Measurements from ENCODE around the gene B3GALT6.

B3GALT6 gene

DNA sequence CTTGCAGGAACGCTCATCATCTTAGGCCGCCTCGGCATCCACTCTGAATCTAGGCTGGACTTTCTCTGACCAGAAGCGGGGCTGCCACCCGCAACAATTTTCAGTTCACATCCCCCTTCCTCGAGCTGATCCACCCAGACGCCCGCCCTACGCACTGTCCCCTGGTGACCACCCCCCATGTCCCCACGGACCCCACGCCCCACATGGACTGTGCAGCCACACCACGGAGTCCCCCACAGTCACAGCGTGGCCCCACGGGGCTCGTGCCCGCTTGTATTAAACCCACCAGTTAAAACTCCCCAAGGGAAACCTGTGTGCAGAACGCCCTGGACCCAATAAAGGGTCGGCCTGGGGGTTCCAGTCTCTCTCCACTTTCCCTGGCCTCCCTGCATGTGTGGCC is 27.5 kb downstream of the B3GALT6 start:
- in situ Hi-C loops (cut with HindIII; ENCODE audit: low sequenced_read_pairs): no loop called here

DNA sequence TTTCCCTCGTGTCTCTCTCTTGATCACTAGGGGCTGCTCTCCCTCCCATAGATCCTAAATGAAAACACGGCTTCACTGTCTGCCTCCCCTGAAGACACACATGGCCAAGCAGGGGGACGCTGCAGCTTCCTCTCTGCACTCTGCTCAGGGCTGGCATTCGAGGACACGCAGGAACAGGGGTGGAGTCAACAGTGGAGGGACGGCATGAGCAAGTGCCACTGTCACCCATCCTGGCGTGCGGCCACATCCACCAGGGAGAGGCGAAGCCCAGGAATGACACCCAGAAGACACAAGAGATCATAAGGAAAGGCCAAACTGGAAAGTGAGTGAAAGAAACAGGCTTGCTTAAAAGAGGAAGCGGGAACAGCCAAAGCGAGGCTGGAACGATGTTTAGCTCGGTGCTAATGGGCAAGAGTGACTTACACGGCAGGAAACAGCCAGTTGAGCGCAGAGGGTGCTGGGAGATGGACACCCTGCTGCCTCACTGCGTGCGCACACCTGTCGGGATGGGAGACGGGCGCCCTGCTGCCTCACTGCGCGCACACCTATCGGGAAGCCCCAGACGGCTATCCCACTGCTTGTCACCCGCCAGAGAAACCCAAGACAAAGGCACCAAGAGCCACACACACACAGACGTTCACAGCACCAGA is 28.0 kb downstream of the B3GALT6 start:
- in situ Hi-C loops (cut with HindIII; ENCODE audit: low sequenced_read_pairs): no loop called here

GRCh38 chr1:1260843-1261560 is 29.0 kb downstream of the B3GALT6 start:
- in situ Hi-C loops (cut with HindIII; ENCODE audit: low sequenced_read_pairs): no loop called here

DNA sequence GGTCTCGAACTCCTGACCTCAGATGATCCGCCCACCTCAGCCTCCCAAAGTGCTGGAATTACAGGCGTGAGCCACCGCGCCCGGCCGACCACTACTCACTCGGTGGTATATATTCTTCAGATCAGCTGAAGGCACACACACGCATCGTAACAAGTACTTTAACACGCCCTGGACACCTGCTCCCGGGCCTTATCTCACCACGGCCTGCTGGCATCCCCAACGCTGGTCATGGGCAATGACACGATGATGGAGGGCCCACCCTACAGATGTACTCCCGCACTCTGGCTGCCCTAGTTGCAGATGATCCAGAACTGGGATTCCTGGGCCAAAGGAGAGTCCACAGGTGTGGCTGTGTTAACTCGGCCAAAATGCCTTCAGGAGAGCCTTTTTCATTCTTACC is 30.0 kb downstream of the B3GALT6 start:
- in situ Hi-C loops (cut with HindIII; ENCODE audit: low sequenced_read_pairs): no loop called here

- in situ Hi-C loops (cut with HindIII; ENCODE audit: low sequenced_read_pairs): no loop called here
Measured at GRCh38 chr1:1262758-1263157, 30.7 kb downstream of the B3GALT6 start.

GRCh38 chr1:1264026-1264425 is 32.0 kb downstream of the B3GALT6 start:
- in situ Hi-C loops (cut with HindIII; ENCODE audit: low sequenced_read_pairs): no loop called here

- in situ Hi-C loops (cut with HindIII; ENCODE audit: low sequenced_read_pairs): no loop called here
Measured at GRCh38 chr1:1264868-1265272, 32.8 kb downstream of the B3GALT6 start.

DNA sequence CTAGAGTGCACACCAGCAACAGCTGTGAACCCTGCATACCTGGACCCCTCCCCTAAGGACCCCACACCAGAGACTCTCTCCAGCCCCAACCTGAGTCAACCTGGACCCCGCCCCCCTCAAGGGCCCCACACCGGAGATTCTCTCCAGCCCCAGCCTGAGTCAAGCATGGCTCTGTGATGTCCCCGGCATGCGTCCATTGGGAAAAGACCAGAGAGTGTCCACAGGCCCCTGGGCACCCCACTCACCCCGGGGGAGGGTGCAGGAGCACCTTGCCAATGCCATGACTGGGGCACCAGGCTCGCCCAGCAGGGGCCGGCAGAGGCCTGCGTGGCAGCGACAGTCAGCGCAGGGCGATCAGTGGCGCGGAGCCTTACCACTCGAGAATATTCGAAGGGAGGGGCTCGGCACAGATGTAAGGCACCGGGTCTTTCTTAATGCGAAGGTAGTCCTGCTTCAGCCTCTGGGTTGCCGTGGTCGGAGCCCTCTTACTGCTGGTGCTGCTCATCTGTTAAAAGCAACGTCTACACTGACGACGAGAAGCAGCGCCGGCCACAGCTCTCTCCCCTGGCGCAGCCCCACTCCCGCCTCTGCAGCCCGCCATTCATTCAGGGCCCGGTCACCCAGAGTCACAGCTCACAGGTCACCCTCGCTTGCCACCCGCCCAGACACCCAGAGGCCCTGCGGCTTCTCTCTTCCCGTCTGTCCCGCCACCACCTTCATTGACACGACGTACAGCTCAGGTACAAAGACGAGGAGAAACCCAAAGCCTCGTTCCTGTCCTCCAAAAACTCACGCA is 35.6 kb downstream of the B3GALT6 start:
- in situ Hi-C loops (cut with HindIII; ENCODE audit: low sequenced_read_pairs): no loop called here

- in situ Hi-C loops (cut with HindIII; ENCODE audit: low sequenced_read_pairs): no loop called here
Measured at GRCh38 chr1:1268284-1268682, 36.2 kb downstream of the B3GALT6 start.

- in situ Hi-C loops (cut with HindIII; ENCODE audit: low sequenced_read_pairs): loop anchor here (10.0 kb wide), 1 partner anchor 104 kb away; the partner anchor contains the start of gene AURKAIP1
Measured at GRCh38 chr1:1270813-1271212, 38.8 kb downstream of the B3GALT6 start.

DNA sequence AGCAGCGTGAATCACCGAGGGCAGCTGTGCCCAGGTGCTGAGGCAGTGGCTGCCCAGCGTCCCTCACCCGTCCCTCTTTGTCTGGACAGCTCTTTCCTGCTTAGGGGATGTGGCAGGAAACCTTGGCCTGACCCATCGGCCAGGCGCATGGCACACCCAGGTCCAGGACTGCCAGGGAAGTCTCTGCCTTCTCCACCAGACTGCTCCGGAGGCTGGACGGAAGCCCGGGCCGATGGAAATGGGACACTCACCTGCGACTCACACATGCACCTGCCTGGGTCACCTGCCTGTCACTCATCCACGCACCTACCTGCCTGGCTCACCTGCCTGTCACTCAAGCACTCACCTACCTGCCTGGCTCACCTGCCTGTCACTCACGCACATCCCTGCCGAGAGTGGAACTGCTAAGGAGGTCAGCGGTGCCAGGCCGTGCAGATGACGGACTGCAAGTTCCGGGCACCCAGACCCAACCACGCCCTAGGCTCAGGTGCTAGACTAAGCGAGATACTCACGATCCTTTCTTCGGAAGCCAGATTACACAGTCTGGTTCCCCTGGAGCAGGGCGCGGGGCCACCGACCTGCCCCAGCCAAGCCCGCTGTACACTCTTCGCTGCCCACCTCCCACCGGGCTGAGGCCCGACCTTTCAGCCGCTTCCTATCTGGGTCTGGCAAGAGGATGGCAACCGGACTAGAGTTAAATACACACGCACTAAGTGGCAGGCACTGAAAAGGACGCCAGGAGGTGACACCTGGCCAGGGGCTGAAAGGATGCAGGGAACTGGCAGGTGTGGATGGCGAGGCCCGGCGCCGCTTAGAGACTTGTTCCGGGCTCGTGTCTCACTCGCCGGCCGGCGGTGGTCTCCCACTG is 40.5 kb downstream of the B3GALT6 start:
- in situ Hi-C loops (cut with HindIII; ENCODE audit: low sequenced_read_pairs): loop anchor here (10.0 kb wide), 1 partner anchor 102 kb away; the partner anchor contains the start of gene AURKAIP1

GRCh38 chr1:1273209-1273511 is 41.1 kb downstream of the B3GALT6 start:
- in situ Hi-C loops (cut with HindIII; ENCODE audit: low sequenced_read_pairs): loop anchor here (10.0 kb wide), 1 partner anchor 102 kb away; the partner anchor contains the start of gene AURKAIP1

DNA sequence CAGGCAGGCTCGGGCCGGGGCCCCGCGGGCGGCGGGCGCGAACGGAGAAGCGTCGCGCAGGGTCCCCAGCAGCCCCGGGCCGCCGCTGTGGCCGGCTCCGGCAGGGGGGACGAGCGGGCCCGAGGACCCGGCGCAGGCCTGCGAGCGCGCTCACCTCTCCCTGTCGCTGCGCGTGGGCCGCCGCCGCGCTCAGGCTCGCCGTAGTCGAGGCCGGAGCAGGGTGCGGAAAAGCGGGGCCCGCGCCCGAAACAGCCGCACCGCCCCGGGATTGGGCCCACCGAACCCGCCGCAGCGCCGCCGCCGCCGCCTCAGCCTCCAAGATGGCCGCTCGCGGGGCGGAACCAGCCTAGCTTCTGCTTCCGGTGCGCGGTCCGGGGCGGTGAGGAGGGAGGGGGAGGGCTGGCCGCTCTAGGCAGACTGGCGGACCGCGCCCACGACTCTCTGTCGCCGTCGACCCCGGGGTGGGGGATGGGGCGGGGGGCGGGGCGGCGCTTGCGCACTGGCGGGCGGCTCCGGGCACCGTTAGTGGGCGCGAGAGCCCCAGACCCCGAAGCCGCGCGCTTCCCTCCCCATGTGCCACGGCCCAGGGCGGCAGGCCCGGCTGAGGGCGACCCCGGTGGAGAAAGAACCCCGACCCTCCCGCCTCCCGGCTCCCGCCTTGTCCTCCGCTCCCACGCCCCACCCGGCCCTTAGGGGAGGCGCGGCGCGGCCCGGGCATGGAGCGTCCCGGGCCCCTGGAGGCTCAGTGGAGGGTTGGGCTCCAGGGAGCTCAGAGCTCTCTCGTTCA is 41.7 kb downstream of the B3GALT6 start, which contains the start of gene UBE2J2:
Gene UBE2J2 (minus strand): TSS at position 343 of the 787 bp plus-strand sequence. CDS start 5,862 bp downstream, outside the sequence.
- in situ Hi-C loops (cut with HindIII; ENCODE audit: low sequenced_read_pairs): loop anchor here (10.0 kb wide), 1 partner anchor 101 kb away; the partner anchor contains the start of gene AURKAIP1

- in situ Hi-C loops (cut with HindIII; ENCODE audit: low sequenced_read_pairs): loop anchor here (10.0 kb wide), 1 partner anchor 100 kb away; the partner anchor contains the start of gene AURKAIP1
Measured at GRCh38 chr1:1274299-1274930, 42.4 kb downstream of the B3GALT6 start.

DNA sequence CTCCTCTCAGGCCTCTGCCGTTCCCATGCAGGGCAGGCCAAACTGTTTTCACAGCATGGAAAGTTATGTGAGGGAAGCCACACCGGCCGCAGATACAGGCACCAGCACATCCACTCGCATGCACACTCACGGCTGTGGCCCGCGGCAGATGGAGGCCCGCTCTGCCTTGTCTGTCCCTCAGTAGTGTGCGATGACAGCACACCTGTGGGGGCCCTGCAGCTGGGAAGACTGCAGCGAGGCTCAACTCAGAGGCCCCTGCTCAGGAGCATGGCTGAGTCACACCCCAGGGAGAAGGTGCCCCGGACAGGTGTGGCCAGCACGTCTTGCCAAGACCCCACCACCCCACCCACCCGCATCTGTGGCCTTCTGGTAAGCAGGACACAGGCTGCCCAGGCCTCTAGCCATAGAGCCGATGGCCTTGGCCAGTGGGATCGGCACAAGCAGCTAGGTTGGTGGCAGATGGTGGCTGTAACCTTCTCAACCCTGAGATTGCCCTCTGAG is 42.9 kb downstream of the B3GALT6 start:
- in situ Hi-C loops (cut with HindIII; ENCODE audit: low sequenced_read_pairs): loop anchor here (10.0 kb wide), 1 partner anchor 100 kb away; the partner anchor contains the start of gene AURKAIP1

- in situ Hi-C loops (cut with HindIII; ENCODE audit: low sequenced_read_pairs): loop anchor here (10.0 kb wide), 1 partner anchor 99 kb away; the partner anchor contains the start of gene AURKAIP1
Measured at GRCh38 chr1:1275836-1276235, 43.8 kb downstream of the B3GALT6 start.

DNA sequence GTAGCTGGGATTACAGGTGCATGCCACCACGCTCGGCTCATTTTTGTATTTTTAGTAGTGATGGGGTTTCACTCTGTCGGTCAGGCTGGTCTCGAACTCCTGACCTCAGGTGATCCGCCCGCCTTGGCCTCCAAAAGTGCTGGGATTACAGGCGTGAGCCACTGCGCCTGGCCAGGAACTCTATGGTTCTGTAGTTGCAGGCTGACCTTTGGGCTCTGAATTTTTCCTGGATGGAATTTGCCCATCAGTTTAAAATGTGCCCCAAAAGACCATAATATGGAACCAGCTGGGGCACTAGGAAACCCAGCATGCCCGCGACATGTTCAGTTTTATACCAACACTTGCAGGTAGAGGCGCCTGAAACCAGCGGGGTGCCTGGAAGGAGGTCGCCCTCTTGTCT is 46.6 kb downstream of the B3GALT6 start:
- in situ Hi-C loops (cut with HindIII; ENCODE audit: low sequenced_read_pairs): loop anchor here (10.0 kb wide), 1 partner anchor 96 kb away; the partner anchor contains the start of gene AURKAIP1

DNA sequence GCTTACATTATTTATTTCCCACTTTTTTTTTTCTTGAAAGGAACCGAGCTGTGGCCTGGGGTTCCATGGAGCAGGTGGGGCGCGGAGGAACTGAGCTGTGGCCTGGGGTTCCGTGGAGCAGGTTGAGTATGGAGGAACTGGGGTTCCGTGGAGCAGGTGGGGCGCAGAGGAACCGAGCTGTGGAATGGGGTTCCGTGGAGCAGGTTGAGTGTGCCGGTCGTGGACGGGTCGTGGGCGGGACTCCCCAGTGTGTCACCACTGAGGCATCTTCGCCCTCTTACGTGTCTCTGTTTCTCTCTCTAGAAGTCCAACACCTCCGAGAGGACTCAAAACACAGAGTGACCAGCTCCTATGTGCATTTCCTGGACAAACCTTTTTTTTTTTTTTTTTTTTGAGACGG is 47.0 kb downstream of the B3GALT6 start:
- in situ Hi-C loops (cut with HindIII; ENCODE audit: low sequenced_read_pairs): loop anchor here (10.0 kb wide), 1 partner anchor 96 kb away; the partner anchor contains the start of gene AURKAIP1

Measured in endothelial cell of hepatic sinusoid (primary cell).